Neural cell (in vitro differentiated cells): ENCODE results near the gene HELLS. TPM values are rescaled to one million over a fixed set of nuclear protein-coding genes. Genes with fewer than 3 reads are reported as not detected.

Experiments
- H2AFZ ChIP-seq: fragments of 200-600, 300-800 bp; sonication (generic), shearing (Covaris generic); 2 replicates; pipeline ENCODE4 v1.6.0; 2014; ENCODE audit warnings: low read depth, mild to moderate bottlenecking, antibody characterized with exemption, low read length, moderate library complexity
- H3F3A ChIP-seq: fragments of 200-600 bp; shearing (Covaris generic); 2 replicates; pipeline ENCODE4 v1.6.1; 2016; ENCODE audit warnings: mild to moderate bottlenecking, moderate library complexity, mixed read lengths, antibody characterized with exemption, low read length; ENCODE audit not compliant: insufficient read depth, poor library complexity, severe bottlenecking
- H3K27ac ChIP-seq: fragments of 200-600, 300-800 bp; sonication (generic), shearing (Covaris generic); 2 replicates; pipeline ENCODE4 v1.5.1; 2014; ENCODE audit warnings: mild to moderate bottlenecking, low read length, moderate library complexity
- H3K27me3 ChIP-seq: fragments of 300-800, 200-600 bp; sonication (generic), shearing (Covaris generic); 2 replicates; pipeline ENCODE4 v1.6.0; 2014; ENCODE audit warnings: mild to moderate bottlenecking, low read depth, low read length, moderate library complexity; ENCODE audit not compliant: insufficient read depth
- H3K36me3 ChIP-seq: fragments of 300-800, 200-600 bp; sonication (generic), shearing (Covaris generic); 2 replicates; pipeline ENCODE4 v1.5.1; 2014; ENCODE audit warnings: mild to moderate bottlenecking, antibody characterized with exemption, low read length, moderate library complexity; ENCODE audit not compliant: insufficient read depth
- H3K4me2 ChIP-seq: fragments of 300-800, 200-600 bp; sonication (generic), shearing (Covaris generic); 2 replicates; pipeline ENCODE4 v1.6.0; 2014; ENCODE audit warnings: mild to moderate bottlenecking, low read length
- H3K4me3 ChIP-seq: fragments of 300-800, 200-600 bp; sonication (generic), shearing (Covaris generic); 2 replicates; pipeline ENCODE4 v1.5.1; 2014; ENCODE audit warnings: mild to moderate bottlenecking, low read length, moderate library complexity
- H3K79me2 ChIP-seq: fragments of 200-600 bp; shearing (Covaris generic); replicated peaks from 2 replicates; pipeline ENCODE4 v1.6.0; 2014; ENCODE audit warnings: mild to moderate bottlenecking, low read length, moderate library complexity; ENCODE audit not compliant: insufficient read depth
- H3K9ac ChIP-seq: fragments of 300-800, 200-600 bp; sonication (generic), shearing (Covaris generic); 2 replicates; pipeline ENCODE4 v1.6.1; 2016; ENCODE audit warnings: mild to moderate bottlenecking, low read length, mixed read lengths
- H3K9me2 ChIP-seq: fragments of 200-600 bp; shearing (Covaris generic); 2 replicates; pipeline ENCODE4 v1.6.1; 2016; ENCODE audit warnings: mild to moderate bottlenecking, low read length, mixed read lengths; ENCODE audit not compliant: insufficient read depth
- H3K9me3 ChIP-seq: fragments of 200-600, 300-800 bp; sonication (generic), shearing (Covaris generic); 2 replicates; pipeline ENCODE4 v1.6.1; 2016; ENCODE audit warnings: mild to moderate bottlenecking, mixed run types, low read length, moderate library complexity, mixed read lengths
- H4K20me1 ChIP-seq: fragments of 200-600 bp; shearing (Covaris generic); 2 replicates; pipeline ENCODE4 v1.6.1; 2016; ENCODE audit warnings: mild to moderate bottlenecking, mixed run types; ENCODE audit not compliant: insufficient read depth
- EP300 ChIP-seq: fragments of 450-650 bp; conservative IDR thresholded peaks from 2 replicates; pipeline ENCODE4 v1.6.1; 2014; ENCODE audit warnings: antibody characterized with exemption, mild to moderate bottlenecking, moderate library complexity; ENCODE audit not compliant: poor library complexity, severe bottlenecking
- EZH2 ChIP-seq: fragments of 200-600, 300-800 bp; shearing (Covaris generic), sonication (generic); IDR thresholded peaks from 2 replicates; pipeline ENCODE4 v1.6.1; 2014; ENCODE audit warnings: antibody characterized with exemption, low read length, borderline replicate concordance, mild to moderate bottlenecking; ENCODE audit not compliant: insufficient read depth, poor library complexity, severe bottlenecking
- MXI1 ChIP-seq: fragments of 450-650 bp; conservative IDR thresholded peaks from 2 replicates; pipeline ENCODE4 v1.6.1; 2014; ENCODE audit warnings: antibody characterized with exemption, mild to moderate bottlenecking; ENCODE audit not compliant: poor library complexity, severe bottlenecking
- POLR2AphosphoS5 ChIP-seq: IDR thresholded peaks from 2 replicates; pipeline ENCODE4 v1.6.1; 2012
- RAD21 ChIP-seq: fragments of 450-650 bp; conservative IDR thresholded peaks from 2 replicates; pipeline ENCODE4 v1.6.1; 2014; ENCODE audit warnings: antibody characterized with exemption, mild to moderate bottlenecking, moderate library complexity
- SMC3 ChIP-seq: fragments of 450-650 bp; conservative IDR thresholded peaks from 2 replicates; pipeline ENCODE4 v1.6.1; 2014; ENCODE audit warnings: antibody characterized with exemption, mild to moderate bottlenecking, moderate library complexity; ENCODE audit not compliant: poor library complexity
- TAF1 ChIP-seq: IDR thresholded peaks from 2 replicates; pipeline ENCODE4 v1.6.1; 2012; ENCODE audit warnings: low read depth
- polyA plus RNA-seq: library from polyadenylated mRNA; depleted of rRNA; stranded (reverse); fragments of >200 nt; gene quantifications from 2 replicates; pipeline ENCODE4 v1.2.3, GENCODE V29; 2014
- TF ChIP-seq, protein P1 (sequence below): IDR thresholded peaks from 2 replicates; pipeline ENCODE4 v1.6.1; 2012; ENCODE audit warnings: borderline replicate concordance
- TF ChIP-seq, protein P2 (sequence below): fragments of 450-650 bp; IDR thresholded peaks from 2 replicates; pipeline ENCODE4 v1.5.1; 2014; ENCODE audit warnings: antibody characterized with exemption, mild to moderate bottlenecking, moderate library complexity; ENCODE audit not compliant: poor library complexity, severe bottlenecking

The HELLS gene
- polyA plus RNA-seq, 1 donor from 2014 or later, result 12.3 TPM

- Histone ChIP-seq H2AFZ (no peak overlapping the region), H3K79me2 (no peaks in the 10 kb centered on the region), H3K27me3 (no peaks in the 10 kb centered on the region), H3K4me3 (no peak overlapping the region), H3F3A (no peaks in the 10 kb centered on the region), H3K9me3 (no peaks in the 10 kb centered on the region), H4K20me1 (no peaks in the 10 kb centered on the region), H3K9ac (no peak overlapping the region), H3K4me2 (no peak overlapping the region), H3K36me3 (no peaks in the 10 kb centered on the region), H3K27ac (no peak overlapping the region), H3K9me2 (no peaks in the 10 kb centered on the region)
- TF ChIP-seq MXI1 (no peak), RAD21 (no peak), EP300 (no peak), SMC3 (no peak), EZH2 (no peak), POLR2AphosphoS5 (no peak), TAF1 (no peak)
- TF ChIP-seq, protein P1, sequence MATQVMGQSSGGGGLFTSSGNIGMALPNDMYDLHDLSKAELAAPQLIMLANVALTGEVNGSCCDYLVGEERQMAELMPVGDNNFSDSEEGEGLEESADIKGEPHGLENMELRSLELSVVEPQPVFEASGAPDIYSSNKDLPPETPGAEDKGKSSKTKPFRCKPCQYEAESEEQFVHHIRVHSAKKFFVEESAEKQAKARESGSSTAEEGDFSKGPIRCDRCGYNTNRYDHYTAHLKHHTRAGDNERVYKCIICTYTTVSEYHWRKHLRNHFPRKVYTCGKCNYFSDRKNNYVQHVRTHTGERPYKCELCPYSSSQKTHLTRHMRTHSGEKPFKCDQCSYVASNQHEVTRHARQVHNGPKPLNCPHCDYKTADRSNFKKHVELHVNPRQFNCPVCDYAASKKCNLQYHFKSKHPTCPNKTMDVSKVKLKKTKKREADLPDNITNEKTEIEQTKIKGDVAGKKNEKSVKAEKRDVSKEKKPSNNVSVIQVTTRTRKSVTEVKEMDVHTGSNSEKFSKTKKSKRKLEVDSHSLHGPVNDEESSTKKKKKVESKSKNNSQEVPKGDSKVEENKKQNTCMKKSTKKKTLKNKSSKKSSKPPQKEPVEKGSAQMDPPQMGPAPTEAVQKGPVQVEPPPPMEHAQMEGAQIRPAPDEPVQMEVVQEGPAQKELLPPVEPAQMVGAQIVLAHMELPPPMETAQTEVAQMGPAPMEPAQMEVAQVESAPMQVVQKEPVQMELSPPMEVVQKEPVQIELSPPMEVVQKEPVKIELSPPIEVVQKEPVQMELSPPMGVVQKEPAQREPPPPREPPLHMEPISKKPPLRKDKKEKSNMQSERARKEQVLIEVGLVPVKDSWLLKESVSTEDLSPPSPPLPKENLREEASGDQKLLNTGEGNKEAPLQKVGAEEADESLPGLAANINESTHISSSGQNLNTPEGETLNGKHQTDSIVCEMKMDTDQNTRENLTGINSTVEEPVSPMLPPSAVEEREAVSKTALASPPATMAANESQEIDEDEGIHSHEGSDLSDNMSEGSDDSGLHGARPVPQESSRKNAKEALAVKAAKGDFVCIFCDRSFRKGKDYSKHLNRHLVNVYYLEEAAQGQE, result no peak
- TF ChIP-seq, protein P2, sequence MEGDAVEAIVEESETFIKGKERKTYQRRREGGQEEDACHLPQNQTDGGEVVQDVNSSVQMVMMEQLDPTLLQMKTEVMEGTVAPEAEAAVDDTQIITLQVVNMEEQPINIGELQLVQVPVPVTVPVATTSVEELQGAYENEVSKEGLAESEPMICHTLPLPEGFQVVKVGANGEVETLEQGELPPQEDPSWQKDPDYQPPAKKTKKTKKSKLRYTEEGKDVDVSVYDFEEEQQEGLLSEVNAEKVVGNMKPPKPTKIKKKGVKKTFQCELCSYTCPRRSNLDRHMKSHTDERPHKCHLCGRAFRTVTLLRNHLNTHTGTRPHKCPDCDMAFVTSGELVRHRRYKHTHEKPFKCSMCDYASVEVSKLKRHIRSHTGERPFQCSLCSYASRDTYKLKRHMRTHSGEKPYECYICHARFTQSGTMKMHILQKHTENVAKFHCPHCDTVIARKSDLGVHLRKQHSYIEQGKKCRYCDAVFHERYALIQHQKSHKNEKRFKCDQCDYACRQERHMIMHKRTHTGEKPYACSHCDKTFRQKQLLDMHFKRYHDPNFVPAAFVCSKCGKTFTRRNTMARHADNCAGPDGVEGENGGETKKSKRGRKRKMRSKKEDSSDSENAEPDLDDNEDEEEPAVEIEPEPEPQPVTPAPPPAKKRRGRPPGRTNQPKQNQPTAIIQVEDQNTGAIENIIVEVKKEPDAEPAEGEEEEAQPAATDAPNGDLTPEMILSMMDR, result no peak
Measured at GRCh38 chr10:94496646-94497045, 48.9 kb upstream of the HELLS start.

DNA sequence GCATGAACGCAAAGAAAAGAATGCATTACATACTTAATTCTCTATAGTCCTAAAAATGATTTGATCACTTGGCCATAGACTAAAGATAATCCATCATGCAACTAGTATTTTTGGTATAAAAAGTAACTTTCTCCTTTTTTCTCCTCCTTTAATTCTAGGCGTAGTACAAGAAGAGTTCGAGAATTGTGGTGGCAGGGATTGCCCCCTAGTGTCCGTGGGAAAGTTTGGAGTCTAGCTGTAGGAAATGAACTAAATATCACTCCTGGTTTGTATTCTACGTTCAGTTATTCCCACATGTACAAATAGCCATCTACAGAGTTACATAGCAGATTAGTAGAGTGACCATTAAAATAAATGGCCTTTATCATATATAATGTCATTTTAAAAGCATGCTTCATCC, 45.5 kb upstream of the HELLS start:
- no peaks in the 10 kb centered on the region for H3K9me3 ChIP-seq
- H3K79me2 ChIP-seq, result no peaks in the 10 kb centered on the region
- no peak overlapping the region for H3K4me3 ChIP-seq

More for the DNA sequence above, 45.5 kb upstream of the HELLS start:
- Histone ChIP-seq H4K20me1 (no peaks in the 10 kb centered on the region), H3K4me2 (no peak overlapping the region), H3F3A (no peaks in the 10 kb centered on the region), H3K9ac (no peak overlapping the region), H3K27ac (no peak overlapping the region), H3K36me3 (no peaks in the 10 kb centered on the region), H2AFZ (no peak overlapping the region), H3K27me3 (no peaks in the 10 kb centered on the region), H3K9me2 (no peaks in the 10 kb centered on the region)
- TF ChIP-seq, protein P2, result peak; percentile 21
- TF ChIP-seq TAF1, result no peak
